Mesenchymal stem cell (in vitro differentiated cells and primary cell): ENCODE measurements around the gene CAMTA1.

Source experiments
- DNase-seq: peaks from one replicate; pipeline ENCODE4 v3.0.0-alpha.2; 2013
- H2AFZ ChIP-seq: one replicate; pipeline ENCODE4 v1.6.1; 2013; ENCODE audit warnings: low read depth, mild to moderate bottlenecking, control low read depth, inconsistent platforms, low read length, moderate library complexity
- H2AK5ac ChIP-seq: 2 replicates; pipeline ENCODE4 v1.6.1; 2013; ENCODE audit warnings: low read length, moderate library complexity, mild to moderate bottlenecking, inconsistent platforms; ENCODE audit not compliant: severe bottlenecking
- H2BK120ac ChIP-seq: one replicate; pipeline ENCODE4 v1.6.1; 2013; ENCODE audit warnings: low read depth, mild to moderate bottlenecking, inconsistent platforms, low read length, moderate library complexity
- H2BK12ac ChIP-seq, 2 experiments: one replicate each; pipeline ENCODE4 v1.6.1; 2013; ENCODE audit warnings: inconsistent platforms in 2 of 2, low read length in 2 of 2, mild to moderate bottlenecking in 2 of 2, moderate library complexity in 2 of 2, control low read depth in 1 of 2
- H2BK15ac ChIP-seq: one replicate; pipeline ENCODE4 v1.6.1; 2013; ENCODE audit warnings: mild to moderate bottlenecking, low read depth, inconsistent platforms; ENCODE audit not compliant: poor library complexity, severe bottlenecking
- H2BK5ac ChIP-seq: 2 replicates; pipeline ENCODE4 v1.6.1; 2013; ENCODE audit warnings: low read depth, mild to moderate bottlenecking, low read length, control low read depth, inconsistent platforms; ENCODE audit not compliant: poor library complexity, severe bottlenecking
- H3K14ac ChIP-seq, 2 experiments: one replicate each; pipeline ENCODE4 v1.6.1; 2013; ENCODE audit warnings: inconsistent platforms in 2 of 2, low read length in 2 of 2, control low read depth in 1 of 2, mild to moderate bottlenecking in 1 of 2, moderate library complexity in 1 of 2
- H3K18ac ChIP-seq, 2 experiments: one replicate each; pipeline ENCODE4 v1.6.1; 2013; ENCODE audit warnings: inconsistent platforms in 2 of 2, low read length in 2 of 2, control low read depth in 1 of 2, low read depth in 1 of 2, mild to moderate bottlenecking in 1 of 2
- H3K23ac ChIP-seq, 2 experiments: one replicate each; pipeline ENCODE4 v1.6.1; 2013; ENCODE audit warnings: inconsistent platforms in 2 of 2, low read length in 2 of 2, mild to moderate bottlenecking in 2 of 2, moderate library complexity in 2 of 2, control low read depth in 1 of 2
- H3K27ac ChIP-seq: 2 replicates; pipeline ENCODE4 v1.5.1; 2013; ENCODE audit warnings: mild to moderate bottlenecking, moderate library complexity, low read length, control low read depth, inconsistent platforms; ENCODE audit not compliant: poor library complexity, severe bottlenecking
- H3K27me3 ChIP-seq, 2 experiments: 2 replicates each; pipeline versions ENCODE4 v1.6.1 to v1.7.0; 2013; ENCODE audit warnings: low read length in 2 of 2, mild to moderate bottlenecking in 2 of 2, moderate library complexity in 2 of 2, control low read depth in 1 of 2, inconsistent platforms in 1 of 2; ENCODE audit not compliant: control insufficient read depth in 1 of 2, insufficient read depth in 1 of 2
- H3K36me3 ChIP-seq, 2 experiments: 2 replicates each; pipeline versions ENCODE4 v1.6.1 to v1.7.0; 2013; ENCODE audit warnings: low read length in 2 of 2, control low read depth in 1 of 2, inconsistent platforms in 1 of 2, low read depth in 1 of 2, mild to moderate bottlenecking in 1 of 2; ENCODE audit not compliant: insufficient read depth in 2 of 2, control insufficient read depth in 1 of 2
- H3K4ac ChIP-seq, 2 experiments: one replicate each; pipeline ENCODE4 v1.6.1; 2013; ENCODE audit warnings: inconsistent platforms in 2 of 2, low read length in 2 of 2, mild to moderate bottlenecking in 2 of 2, moderate library complexity in 2 of 2, control low read depth in 1 of 2, low read depth in 1 of 2
- H3K4me1 ChIP-seq: 2 replicates; pipeline ENCODE4 v1.6.1; 2013; ENCODE audit warnings: low read depth, low read length, control low read depth; ENCODE audit not compliant: control insufficient read depth, insufficient read depth
- H3K4me2 ChIP-seq: 2 replicates; pipeline ENCODE4 v1.6.1; 2013; ENCODE audit warnings: low read length, mild to moderate bottlenecking, inconsistent platforms; ENCODE audit not compliant: poor library complexity, severe bottlenecking
- H3K4me3 ChIP-seq, 2 experiments: 2 replicates each; pipeline versions ENCODE4 v1.5.1 to v1.7.0; 2013; ENCODE audit warnings: low read length in 2 of 2, mild to moderate bottlenecking in 2 of 2, control low read depth in 1 of 2, low read depth in 1 of 2; ENCODE audit not compliant: insufficient read depth in 1 of 2
- H3K79me1 ChIP-seq: replicated peaks from 2 replicates; pipeline ENCODE4 v1.6.1; 2013; ENCODE audit warnings: mild to moderate bottlenecking, control low read depth, low read length, inconsistent platforms; ENCODE audit not compliant: poor library complexity, severe bottlenecking
- H3K9ac ChIP-seq: 2 replicates; pipeline ENCODE4 v1.7.0; 2013; ENCODE audit warnings: mild to moderate bottlenecking, low read length, moderate library complexity
- H3K9me3 ChIP-seq: 2 replicates; pipeline ENCODE4 v1.7.0; 2013; ENCODE audit warnings: mild to moderate bottlenecking, low read length; ENCODE audit not compliant: control insufficient read depth
- H4K8ac ChIP-seq: one replicate; pipeline ENCODE4 v1.6.1; 2013; ENCODE audit warnings: inconsistent platforms, mild to moderate bottlenecking, low read length, moderate library complexity
- H4K91ac ChIP-seq: one replicate; pipeline ENCODE4 v1.6.1; 2013; ENCODE audit warnings: mild to moderate bottlenecking, low read length, inconsistent platforms
- WGBS: methylation state at CpG from one replicate; pipeline ENCODE4 v1.1.7; 2013; ENCODE audit warnings: mixed read lengths; 5-methylcytosine and 5-hydroxymethylcytosine counted together

Gene CAMTA1

DNA sequence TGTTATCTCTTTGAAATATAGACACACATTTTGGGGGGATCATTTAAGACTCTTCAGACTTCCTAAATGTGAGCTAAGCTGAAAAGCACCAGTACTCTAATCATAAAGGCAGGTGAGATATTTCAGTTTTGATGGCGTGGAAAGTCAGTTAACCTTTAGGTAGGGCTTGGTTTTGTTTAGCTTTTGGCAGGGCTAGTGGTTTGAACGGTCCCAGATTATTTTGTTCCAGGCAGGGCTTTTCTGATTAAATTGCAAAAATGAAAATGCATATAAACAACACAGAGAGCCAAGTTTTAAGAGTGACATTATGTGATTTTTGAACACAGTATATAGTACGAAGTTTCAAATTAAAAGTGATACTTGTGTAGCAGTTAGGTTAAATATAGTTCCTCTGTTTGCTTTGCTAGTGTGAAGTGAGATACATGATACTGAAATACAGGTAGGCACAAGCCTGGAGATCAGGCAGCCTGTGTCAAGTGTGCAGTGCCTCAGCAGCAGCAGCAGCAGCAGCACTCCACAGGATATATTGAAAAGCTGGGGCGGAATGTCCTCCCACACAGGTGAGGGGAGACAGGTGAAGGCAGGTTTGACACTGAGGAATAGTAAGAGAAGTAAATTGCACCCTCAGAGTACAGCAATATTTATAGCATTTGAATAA is 47.4 kb downstream of the CAMTA1 start:
- Histone ChIP-seq H2BK5ac (no peak overlapping the region), H4K8ac (no peak overlapping the region), H2AK5ac (no peak overlapping the region), H3K27me3 (no peaks in the 10 kb centered on the region), H4K91ac (no peak overlapping the region), H3K36me3 (peaks cover 0 to 14% of the 10 kb centered on the region in 2 experiments), H3K23ac (no peak overlapping the region), H3K14ac (no peak overlapping the region), H3K4ac (no peak overlapping the region), H2AFZ (no peak overlapping the region), H3K9ac (no peak overlapping the region), H3K4me3 (no peak overlapping the region), H3K4me2 (no peak overlapping the region), H3K4me1 (peaks cover 3% of the 10 kb centered on the region), H3K79me1 (peaks cover 12% of the 10 kb centered on the region), H3K9me3 (no peaks in the 10 kb centered on the region), H2BK15ac (no peak overlapping the region), H3K18ac (no peak overlapping the region), H3K27ac (no peak overlapping the region), H2BK12ac (no peak overlapping the region), H2BK120ac (no peak overlapping the region)
- 98% methylated on average over 4 of the region's 4 CpGs for WGBS
- no peak for DNase-seq

DNA sequence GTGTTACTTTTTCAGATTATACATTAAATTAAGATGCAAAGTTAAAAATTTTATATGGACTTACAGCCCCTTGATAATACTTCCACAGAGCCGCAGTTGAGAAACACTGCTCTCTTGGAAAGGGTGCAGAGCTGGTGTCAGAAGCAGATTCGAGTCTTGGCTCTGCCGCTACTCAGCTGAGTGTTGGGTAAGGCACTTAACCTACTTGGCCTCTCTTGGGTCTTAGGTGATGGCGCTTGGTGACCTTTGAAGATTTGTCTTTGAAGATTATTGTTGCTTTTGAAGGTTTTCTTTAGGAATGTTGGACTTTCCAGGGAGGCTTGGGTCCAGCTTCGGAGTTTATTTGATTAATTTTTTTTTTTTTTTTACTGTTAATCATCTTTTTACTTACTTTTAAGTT is 48.5 kb downstream of the CAMTA1 start:
- H3K14ac ChIP-seq: no peak overlapping the region
- H3K4me3 ChIP-seq: no peak overlapping the region
- WGBS: 97% methylated on average over 4 of the region's 5 CpGs
- H2AFZ ChIP-seq: no peak overlapping the region
- peaks cover 14% of the 10 kb centered on the region for H3K79me1 ChIP-seq
- H4K91ac ChIP-seq: no peak overlapping the region
- no peak overlapping the region for H4K8ac ChIP-seq
- no peak for DNase-seq
- H3K23ac ChIP-seq: no peak overlapping the region
- H2BK120ac ChIP-seq: no peak overlapping the region
- H2BK5ac ChIP-seq: no peak overlapping the region
- peaks cover 0 to 14% of the 10 kb centered on the region in 2 experiments for H3K36me3 ChIP-seq
- H3K9ac ChIP-seq: no peak overlapping the region
- H2AK5ac ChIP-seq: no peak overlapping the region
- no peak overlapping the region for H3K27ac ChIP-seq
- no peaks in the 10 kb centered on the region for H3K9me3 ChIP-seq
- no peak overlapping the region for H2BK12ac ChIP-seq
- no peak overlapping the region for H2BK15ac ChIP-seq
- H3K18ac ChIP-seq: no peak overlapping the region
- H3K4ac ChIP-seq: no peak overlapping the region
- H3K27me3 ChIP-seq: no peaks in the 10 kb centered on the region
- no peak overlapping the region for H3K4me2 ChIP-seq
- H3K4me1 ChIP-seq: peaks cover 3% of the 10 kb centered on the region

GRCh38 chr1:6834366-6834765 is 49.1 kb downstream of the CAMTA1 start:
- no peak for DNase-seq
- Histone ChIP-seq H2AFZ (no peak overlapping the region), H3K4ac (no peak overlapping the region), H3K79me1 (peaks cover 14% of the 10 kb centered on the region), H3K27ac (no peak overlapping the region), H3K4me1 (peaks cover 3% of the 10 kb centered on the region), H2BK5ac (no peak overlapping the region), H2AK5ac (no peak overlapping the region), H4K91ac (no peak overlapping the region), H3K27me3 (no peaks in the 10 kb centered on the region), H2BK12ac (no peak overlapping the region), H3K23ac (no peak overlapping the region), H4K8ac (no peak overlapping the region), H3K4me2 (no peak overlapping the region), H3K18ac (no peak overlapping the region), H3K9me3 (no peaks in the 10 kb centered on the region), H3K4me3 (no peak overlapping the region), H3K9ac (no peak overlapping the region), H3K36me3 (peaks cover 0 to 11% of the 10 kb centered on the region in 2 experiments), H3K14ac (no peak overlapping the region), H2BK120ac (no peak overlapping the region), H2BK15ac (peak overlapping the region; percentile 83)
- WGBS: 95% methylated on average over 13 of the region's 13 CpGs

DNA sequence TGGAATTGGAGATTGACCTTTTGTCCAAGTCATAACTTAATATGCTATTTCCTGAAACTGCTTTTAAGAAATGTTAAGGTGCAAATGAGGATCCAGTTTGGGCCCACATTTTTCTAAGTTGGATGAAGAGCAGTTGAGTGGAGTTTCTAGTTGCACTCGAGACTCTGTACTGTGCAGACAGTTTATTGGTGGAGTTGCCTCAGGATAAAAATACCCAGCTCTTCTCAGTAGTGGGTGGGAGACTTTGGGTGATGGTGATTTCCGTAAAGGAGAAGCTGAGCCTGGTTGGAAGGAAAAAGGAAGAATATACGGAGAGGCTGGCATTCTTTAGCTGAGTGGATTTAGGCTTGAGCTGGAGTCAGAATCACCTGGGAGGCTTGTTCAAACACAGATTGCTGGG is 49.9 kb downstream of the CAMTA1 start:
- Histone ChIP-seq H3K36me3 (peaks cover 0 to 8% of the 10 kb centered on the region in 2 experiments), H2BK120ac (no peak overlapping the region), H3K23ac (no peak overlapping the region), H4K8ac (no peak overlapping the region), H2AK5ac (no peak overlapping the region), H3K4me3 (no peak overlapping the region), H3K9ac (no peak overlapping the region), H3K27me3 (no peaks in the 10 kb centered on the region), H3K14ac (no peak overlapping the region), H3K79me1 (peaks cover 18% of the 10 kb centered on the region), H2BK12ac (no peak overlapping the region), H3K4me2 (no peak overlapping the region), H2BK5ac (no peak overlapping the region), H4K91ac (no peak overlapping the region), H3K9me3 (no peaks in the 10 kb centered on the region), H3K18ac (no peak overlapping the region), H2AFZ (no peak overlapping the region), H3K4me1 (peaks cover 3% of the 10 kb centered on the region), H3K4ac (no peak overlapping the region), H3K27ac (no peak overlapping the region), H2BK15ac (no peak overlapping the region)
- 97% methylated on average over 3 of the region's 3 CpGs for WGBS
- no peak for DNase-seq
